GM23338 (cell line): ENCODE results near the gene MESP1. TPM values are rescaled to one million over a fixed set of nuclear protein-coding genes. Genes with fewer than 3 reads are reported as not detected.

Source experiments
- ATAC-seq: fragments of 200-7000 bp; cut with Tn5 transposase; 3 replicates; pipeline ENCODE4 v1.9.1; 2020
- DNase-seq: peaks from one replicate; pipeline ENCODE4 v3.0.0-alpha.2; 2015; ENCODE audit warnings: low spot score
- H2AFZ ChIP-seq: fragments of 200-600 bp; sonication (generic); 2 replicates; pipeline ENCODE4 v1.8.0; 2016; ENCODE audit warnings: antibody characterized with exemption, mild to moderate bottlenecking, moderate library complexity
- H3F3A ChIP-seq: fragments of 200-600 bp; sonication (generic); replicated peaks from 2 replicates; pipeline ENCODE4 v1.8.0; 2017; ENCODE audit warnings: antibody characterized with exemption, mixed run types, low read depth
- H3K27ac ChIP-seq: fragments of 200-600 bp; sonication (generic); 2 replicates; pipeline ENCODE4 v1.6.1; 2016; ENCODE audit warnings: low read depth
- H3K27me3 ChIP-seq: fragments of 200-600 bp; sonication (generic); 2 replicates; pipeline ENCODE4 v1.8.0; 2016; ENCODE audit warnings: mild to moderate bottlenecking, mixed run types, moderate library complexity; ENCODE audit not compliant: insufficient read depth
- H3K36me3 ChIP-seq: fragments of 200-600 bp; sonication (generic); 2 replicates; pipeline ENCODE4 v1.8.0; 2016; ENCODE audit warnings: mild to moderate bottlenecking; ENCODE audit not compliant: insufficient read depth
- H3K4me1 ChIP-seq: fragments of 200-600 bp; sonication (generic); 2 replicates; pipeline ENCODE4 v1.8.0; 2016; ENCODE audit warnings: mild to moderate bottlenecking, moderate library complexity; ENCODE audit not compliant: insufficient read depth
- H3K4me2 ChIP-seq: fragments of 200-600 bp; sonication (generic); 2 replicates; pipeline ENCODE4 v1.7.1; 2017; ENCODE audit warnings: mixed run types
- H3K4me3 ChIP-seq: fragments of 200-600 bp; sonication (generic); 2 replicates; pipeline ENCODE4 v1.6.1; 2016; ENCODE audit warnings: mixed run types
- H3K79me2 ChIP-seq: fragments of 200-600 bp; sonication (generic); replicated peaks from 2 replicates; pipeline ENCODE4 v1.8.0; 2017; ENCODE audit warnings: mild to moderate bottlenecking; ENCODE audit not compliant: insufficient read depth
- H3K9me2 ChIP-seq: fragments of 200-600 bp; sonication (generic); 2 replicates; pipeline ENCODE4 v1.8.0; 2017; ENCODE audit not compliant: insufficient read depth
- H4K20me1 ChIP-seq: fragments of 200-600 bp; sonication (generic); replicated peaks from 2 replicates; pipeline ENCODE4 v1.8.0; 2017; ENCODE audit warnings: mild to moderate bottlenecking; ENCODE audit not compliant: insufficient read depth
- H3K27ac Mint-ChIP-seq: 2 replicates; pipeline ENCODE4 v1.8.0; 2020; ENCODE audit warnings: inconsistent platforms, mild to moderate bottlenecking, moderate library complexity, mixed read lengths
- H3K27me3 Mint-ChIP-seq: 3 replicates; pipeline ENCODE4 v1.8.0; 2022; ENCODE audit warnings: low read depth, mild to moderate bottlenecking, moderate library complexity, mixed read lengths, inconsistent platforms; ENCODE audit not compliant: insufficient read depth, poor library complexity
- H3K36me3 Mint-ChIP-seq: 3 replicates; pipeline ENCODE4 v1.8.0; 2021; ENCODE audit warnings: low read depth, mild to moderate bottlenecking, inconsistent platforms, moderate library complexity, mixed read lengths
- H3K4me1 Mint-ChIP-seq: 3 replicates; pipeline ENCODE4 v1.8.0; 2020; ENCODE audit warnings: mild to moderate bottlenecking, inconsistent platforms, mixed read lengths
- H3K4me3 Mint-ChIP-seq: 3 replicates; pipeline ENCODE4 v1.8.0; 2021; ENCODE audit warnings: moderate library complexity, mild to moderate bottlenecking, inconsistent platforms, mixed read lengths
- H3K9me3 Mint-ChIP-seq: 3 replicates; pipeline ENCODE4 v1.8.0; 2020; ENCODE audit warnings: moderate library complexity, mild to moderate bottlenecking, inconsistent platforms, mixed read lengths
- CREB1 ChIP-seq: fragments of 250-450 bp; sonication (Bioruptor Pico); IDR thresholded peaks from 2 replicates; pipeline ENCODE4 v1.5.0; 2020; ENCODE audit warnings: low read depth, mild to moderate bottlenecking, moderate library complexity
- EZH2 ChIP-seq: fragments of 200-600 bp; sonication (generic); IDR thresholded peaks from one replicate; pipeline ENCODE4 v1.8.0; 2017; ENCODE audit warnings: antibody characterized with exemption, mild to moderate bottlenecking, low read depth; ENCODE audit not compliant: unreplicated experiment
- EZH2phosphoT487 ChIP-seq: fragments of 200-600 bp; sonication (generic); IDR thresholded peaks from one replicate; pipeline ENCODE4 v1.8.1; 2018; ENCODE audit warnings: antibody characterized with exemption; ENCODE audit not compliant: unreplicated experiment
- JUNB ChIP-seq: IDR thresholded peaks from one replicate; pipeline ENCODE4 v1.6.1; 2016; ENCODE audit warnings: antibody characterized with exemption; ENCODE audit not compliant: unreplicated experiment
- NANOG ChIP-seq: IDR thresholded peaks from 2 replicates; pipeline ENCODE4 v1.6.1; 2016; ENCODE audit warnings: antibody characterized with exemption, borderline replicate concordance
- POLR2AphosphoS5 ChIP-seq: IDR thresholded peaks from 2 replicates; pipeline ENCODE4 v1.6.1; 2016; ENCODE audit warnings: antibody characterized with exemption, low read depth
- ZNF114 ChIP-seq: fragments of 250-450 bp; sonication (Bioruptor Pico); IDR thresholded peaks from 2 replicates; pipeline ENCODE4 v1.5.0; 2020; ENCODE audit warnings: mild to moderate bottlenecking, moderate library complexity
- ZNF331 ChIP-seq: fragments of 250-450 bp; sonication (Bioruptor Pico); IDR thresholded peaks from 2 replicates; pipeline ENCODE4 v1.5.0; 2020; ENCODE audit warnings: low read depth, mild to moderate bottlenecking, moderate library complexity
- polyA plus RNA-seq: library from polyadenylated mRNA; unstranded; fragments of >200 nt; fragmentation: Nextera tagmentation; extraction: Ambion mirVana; gene quantifications from 2 replicates; pipeline ENCODE4 v1.2.1, GENCODE V29; 2016
- total RNA-seq: library from RNA; depleted of rRNA; stranded (reverse); fragments of >200 nt; shearing (Covaris generic); gene quantifications from 2 replicates; pipeline ENCODE4 v1.2.3, GENCODE V29; 2014
- TF ChIP-seq, protein P1 (sequence below): IDR thresholded peaks from one replicate; pipeline ENCODE4 v1.6.1; 2018; ENCODE audit warnings: antibody characterized with exemption; ENCODE audit not compliant: unreplicated experiment
- TF ChIP-seq, protein P2 (sequence below), 2 experiments: fragments of 200-600 bp in 1 of 2; sonication (generic) in 1 of 2; conservative IDR thresholded peaks; 2 replicates each; pipeline versions ENCODE4 v1.5.1 to v1.6.1; 2016 to 2017; ENCODE audit warnings: antibody characterized with exemption in 2 of 2, low read depth in 2 of 2, mild to moderate bottlenecking in 2 of 2, moderate library complexity in 1 of 2
- TF ChIP-seq, protein P3 (sequence below): IDR thresholded peaks from 2 replicates; pipeline ENCODE4 v1.6.1; 2016; ENCODE audit warnings: antibody characterized with exemption

The MESP1 gene
- total and polyA plus RNA-seq, 2 experiments from 2014 or later: 0.21 to 0.91 TPM

DNA sequence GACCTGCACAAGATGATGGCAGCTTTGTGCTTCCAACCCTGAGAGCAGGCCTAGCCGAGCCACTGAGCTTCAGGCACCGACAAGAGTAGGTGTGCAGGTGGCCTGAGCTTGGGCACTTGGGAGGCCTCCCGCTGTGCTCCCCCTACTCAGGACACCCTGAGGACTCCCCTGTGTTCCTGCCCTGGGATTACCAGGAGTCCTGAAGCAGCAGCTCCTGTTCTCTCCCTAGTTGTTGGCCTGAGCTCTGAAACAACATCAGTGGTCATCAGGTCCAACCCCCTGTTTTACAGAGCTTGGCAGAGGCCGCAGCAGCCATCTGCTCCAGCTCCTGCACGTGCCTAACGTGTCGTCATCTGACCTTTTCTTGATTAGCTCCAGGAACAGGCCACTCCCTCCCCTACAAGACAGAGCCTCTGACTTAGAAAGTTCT, 17.0 kb upstream of the MESP1 start (continued):
- TF ChIP-seq, protein P1, sequence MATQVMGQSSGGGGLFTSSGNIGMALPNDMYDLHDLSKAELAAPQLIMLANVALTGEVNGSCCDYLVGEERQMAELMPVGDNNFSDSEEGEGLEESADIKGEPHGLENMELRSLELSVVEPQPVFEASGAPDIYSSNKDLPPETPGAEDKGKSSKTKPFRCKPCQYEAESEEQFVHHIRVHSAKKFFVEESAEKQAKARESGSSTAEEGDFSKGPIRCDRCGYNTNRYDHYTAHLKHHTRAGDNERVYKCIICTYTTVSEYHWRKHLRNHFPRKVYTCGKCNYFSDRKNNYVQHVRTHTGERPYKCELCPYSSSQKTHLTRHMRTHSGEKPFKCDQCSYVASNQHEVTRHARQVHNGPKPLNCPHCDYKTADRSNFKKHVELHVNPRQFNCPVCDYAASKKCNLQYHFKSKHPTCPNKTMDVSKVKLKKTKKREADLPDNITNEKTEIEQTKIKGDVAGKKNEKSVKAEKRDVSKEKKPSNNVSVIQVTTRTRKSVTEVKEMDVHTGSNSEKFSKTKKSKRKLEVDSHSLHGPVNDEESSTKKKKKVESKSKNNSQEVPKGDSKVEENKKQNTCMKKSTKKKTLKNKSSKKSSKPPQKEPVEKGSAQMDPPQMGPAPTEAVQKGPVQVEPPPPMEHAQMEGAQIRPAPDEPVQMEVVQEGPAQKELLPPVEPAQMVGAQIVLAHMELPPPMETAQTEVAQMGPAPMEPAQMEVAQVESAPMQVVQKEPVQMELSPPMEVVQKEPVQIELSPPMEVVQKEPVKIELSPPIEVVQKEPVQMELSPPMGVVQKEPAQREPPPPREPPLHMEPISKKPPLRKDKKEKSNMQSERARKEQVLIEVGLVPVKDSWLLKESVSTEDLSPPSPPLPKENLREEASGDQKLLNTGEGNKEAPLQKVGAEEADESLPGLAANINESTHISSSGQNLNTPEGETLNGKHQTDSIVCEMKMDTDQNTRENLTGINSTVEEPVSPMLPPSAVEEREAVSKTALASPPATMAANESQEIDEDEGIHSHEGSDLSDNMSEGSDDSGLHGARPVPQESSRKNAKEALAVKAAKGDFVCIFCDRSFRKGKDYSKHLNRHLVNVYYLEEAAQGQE: no peak

DNA sequence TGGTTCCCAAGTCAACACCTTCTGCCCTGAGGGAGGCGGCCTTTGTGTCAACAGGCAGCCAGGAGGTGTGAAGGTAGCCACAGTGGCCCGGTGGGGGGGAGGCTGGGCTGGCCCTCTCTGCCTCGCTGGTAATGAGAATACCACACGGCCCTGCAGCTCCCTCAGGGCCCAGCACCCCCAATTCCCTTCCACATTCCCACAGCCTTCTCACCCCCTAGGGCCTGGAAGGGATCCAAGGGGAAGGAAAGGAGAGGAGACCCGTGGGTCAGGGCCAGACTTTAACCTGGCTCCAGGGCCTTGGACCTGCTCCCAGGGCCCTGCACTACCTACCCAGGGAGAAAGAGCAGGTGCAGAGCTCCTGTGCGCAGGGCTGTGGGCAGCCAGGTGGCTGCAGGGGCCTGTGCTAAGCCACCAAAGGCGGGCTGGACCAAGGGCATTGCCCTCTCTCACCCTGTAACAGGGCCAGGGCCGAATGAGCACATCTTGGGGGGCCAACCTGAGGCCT, 16.4 kb upstream of the MESP1 start:
- no peaks in the 10 kb centered on the region for H3K4me1 ChIP-seq
- H3K27ac ChIP-seq: no peak overlapping the region
- Mint-ChIP-seq H3K9me3 (no peaks in the 10 kb centered on the region), H3K27ac (no peak overlapping the region), H3K4me1 (no peaks in the 10 kb centered on the region; the same call in 2 of the 3 replicates), H3K27me3 (peaks cover 2% of the 10 kb centered on the region), H3K36me3 (no peaks in the 10 kb centered on the region), H3K4me3 (no peak overlapping the region)
- no peak overlapping the region for H3K4me3 ChIP-seq
- ATAC-seq (peak; percentile 63), DNase-seq (no peak)
- no peaks in the 10 kb centered on the region for H4K20me1 ChIP-seq
- no peaks in the 10 kb centered on the region for H3K9me2 ChIP-seq
- H3K27me3 ChIP-seq: no peaks in the 10 kb centered on the region
- H2AFZ ChIP-seq: no peak overlapping the region
- H3K4me2 ChIP-seq: no peak overlapping the region
- H3K36me3 ChIP-seq: no peaks in the 10 kb centered on the region
- H3K79me2 ChIP-seq: no peaks in the 10 kb centered on the region
- no peaks in the 10 kb centered on the region for H3F3A ChIP-seq
- no peak for TF ChIP-seq CREB1
- no peak for TF ChIP-seq ZNF331 (CRISPR knock-in tag)
- no peak for TF ChIP-seq ZNF114 (CRISPR knock-in tag)
- TF ChIP-seq, protein P1: no peak
- TF ChIP-seq EZH2phosphoT487: no peak
- TF ChIP-seq JUNB: no peak
- TF ChIP-seq, protein P2, sequence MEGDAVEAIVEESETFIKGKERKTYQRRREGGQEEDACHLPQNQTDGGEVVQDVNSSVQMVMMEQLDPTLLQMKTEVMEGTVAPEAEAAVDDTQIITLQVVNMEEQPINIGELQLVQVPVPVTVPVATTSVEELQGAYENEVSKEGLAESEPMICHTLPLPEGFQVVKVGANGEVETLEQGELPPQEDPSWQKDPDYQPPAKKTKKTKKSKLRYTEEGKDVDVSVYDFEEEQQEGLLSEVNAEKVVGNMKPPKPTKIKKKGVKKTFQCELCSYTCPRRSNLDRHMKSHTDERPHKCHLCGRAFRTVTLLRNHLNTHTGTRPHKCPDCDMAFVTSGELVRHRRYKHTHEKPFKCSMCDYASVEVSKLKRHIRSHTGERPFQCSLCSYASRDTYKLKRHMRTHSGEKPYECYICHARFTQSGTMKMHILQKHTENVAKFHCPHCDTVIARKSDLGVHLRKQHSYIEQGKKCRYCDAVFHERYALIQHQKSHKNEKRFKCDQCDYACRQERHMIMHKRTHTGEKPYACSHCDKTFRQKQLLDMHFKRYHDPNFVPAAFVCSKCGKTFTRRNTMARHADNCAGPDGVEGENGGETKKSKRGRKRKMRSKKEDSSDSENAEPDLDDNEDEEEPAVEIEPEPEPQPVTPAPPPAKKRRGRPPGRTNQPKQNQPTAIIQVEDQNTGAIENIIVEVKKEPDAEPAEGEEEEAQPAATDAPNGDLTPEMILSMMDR (conservative IDR thresholded peaks at IDR 0.05; ENCODE audit: low read depth in 2 of 2): no peak
- TF ChIP-seq, protein P3, sequence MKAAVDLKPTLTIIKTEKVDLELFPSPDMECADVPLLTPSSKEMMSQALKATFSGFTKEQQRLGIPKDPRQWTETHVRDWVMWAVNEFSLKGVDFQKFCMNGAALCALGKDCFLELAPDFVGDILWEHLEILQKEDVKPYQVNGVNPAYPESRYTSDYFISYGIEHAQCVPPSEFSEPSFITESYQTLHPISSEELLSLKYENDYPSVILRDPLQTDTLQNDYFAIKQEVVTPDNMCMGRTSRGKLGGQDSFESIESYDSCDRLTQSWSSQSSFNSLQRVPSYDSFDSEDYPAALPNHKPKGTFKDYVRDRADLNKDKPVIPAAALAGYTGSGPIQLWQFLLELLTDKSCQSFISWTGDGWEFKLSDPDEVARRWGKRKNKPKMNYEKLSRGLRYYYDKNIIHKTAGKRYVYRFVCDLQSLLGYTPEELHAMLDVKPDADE: no peak
- TF ChIP-seq POLR2AphosphoS5: no peak
- no peak for TF ChIP-seq NANOG
- no peak for TF ChIP-seq EZH2
